ENCODE measurements around the gene PTF1A. TPM values are rescaled to one million over a fixed set of nuclear protein-coding genes. Genes with fewer than 3 reads are reported as not detected.

Gene PTF1A
- total and polyA plus RNA-seq, 3 donors from 2014 or later: 4.9 to 5.1 (median 5.0) TPM

Small RNA genes within 50 kb of the gene (small RNA-seq; reads per million reads assigned to genes)
- gene RF00561: 0 reads per million in 2 donors

Other genes with a start within 250 kb of the PTF1A start
- gene MSRB2, start 96.7 kb upstream of the PTF1A start, total RNA-seq: 10 to 100 TPM; 15.7 to 16.0 TPM
- gene MSRB2, start 96.7 kb upstream of the PTF1A start, polyA plus RNA-seq (ENCODE audit: insufficient read depth, low read depth, low replicate concordance): 14.2 TPM
- gene C10orf67, start 152.5 kb downstream of the PTF1A start, total RNA-seq: 1 to 10 TPM; 3.0 to 7.1 TPM
- gene C10orf67, start 152.5 kb downstream of the PTF1A start, polyA plus RNA-seq (ENCODE audit: insufficient read depth, low read depth, low replicate concordance): 11.1 TPM
- 10 to 100 TPM; 17.8 to 19.0 TPM for gene OTUD1, start 246.8 kb downstream of the PTF1A start, total RNA-seq
- gene OTUD1, start 246.8 kb downstream of the PTF1A start, polyA plus RNA-seq (ENCODE audit: insufficient read depth, low read depth, low replicate concordance): 15.9 TPM

Data from testis (tissue), 3 donors.